Measurements from ENCODE around the gene CCDC154. TPM values are rescaled to one million over a fixed set of nuclear protein-coding genes. Genes with fewer than 3 reads are reported as not detected.

CCDC154 gene
- total and polyA plus RNA-seq, 4 experiments from 2014 or later, result 0.13 to 14.7 (median 12.1) TPM; not detected in 1

DNA sequence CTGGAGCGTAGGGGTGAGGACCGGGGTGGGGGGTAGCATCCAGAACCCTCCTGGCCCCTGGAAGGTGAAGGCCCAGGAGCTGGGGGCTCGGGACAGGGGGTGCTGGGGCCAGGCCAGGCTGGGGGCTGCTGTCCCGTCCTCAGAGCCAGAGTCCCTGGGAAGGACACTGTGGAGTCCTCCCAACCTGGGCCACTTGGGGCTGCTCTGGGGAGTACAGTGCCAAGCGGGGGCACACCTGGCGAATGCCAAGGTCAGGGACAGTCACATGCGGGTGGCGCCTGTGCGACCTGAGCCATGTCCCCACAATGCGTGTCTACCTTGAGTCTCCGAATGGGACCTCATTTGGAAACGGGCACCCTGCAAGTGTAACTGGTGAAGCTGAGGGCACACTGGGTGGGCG is 14.7 kb downstream of the CCDC154 start:
- no peaks in the 10 kb centered on the region for H3K27me3 Mint-ChIP-seq
- H3K36me3 Mint-ChIP-seq, result no peaks in the 10 kb centered on the region
- H3K27me3 ChIP-seq (ENCODE audit: insufficient read depth, low read length), result no peaks in the 10 kb centered on the region
- POLR2A ChIA-PET (ENCODE audit: partially characterized antibody), result interaction anchor here (0.6 to 1.5 kb wide), 3 partner anchors 9 to 249 kb away, joined by 3 to 11 read pairs (median 4); partner anchors contain the start of genes JPT2 and UQCC4
- intact Hi-C loops (cut with micrococcal nuclease), result no loop called here
- no peak overlapping the region for H3K27ac ChIP-seq (ENCODE audit: low read depth, low read length)
- no peaks in the 10 kb centered on the region for H3K4me1 ChIP-seq (ENCODE audit: insufficient read depth, low read length)
- H3K4me1 Mint-ChIP-seq, result no peaks in the 10 kb centered on the region
- no peak for DNase-seq
- H3K27ac Mint-ChIP-seq, result no peak overlapping the region
- no peaks in the 10 kb centered on the region for H3K9me3 ChIP-seq (ENCODE audit: control insufficient read depth in 1 of 2, low read length in 2 of 2)
- no peaks in the 10 kb centered on the region for H3K36me3 ChIP-seq (ENCODE audit: insufficient read depth, low read length)
- H3K4me3 ChIP-seq (ENCODE audit: low read length in 2 of 2), result no peak overlapping the region
- H3K9me3 Mint-ChIP-seq, result no peaks in the 10 kb centered on the region
- no peak overlapping the region for H3K4me3 Mint-ChIP-seq
- CTCF ChIA-PET (ENCODE audit: partially characterized antibody), result no interaction called here

DNA sequence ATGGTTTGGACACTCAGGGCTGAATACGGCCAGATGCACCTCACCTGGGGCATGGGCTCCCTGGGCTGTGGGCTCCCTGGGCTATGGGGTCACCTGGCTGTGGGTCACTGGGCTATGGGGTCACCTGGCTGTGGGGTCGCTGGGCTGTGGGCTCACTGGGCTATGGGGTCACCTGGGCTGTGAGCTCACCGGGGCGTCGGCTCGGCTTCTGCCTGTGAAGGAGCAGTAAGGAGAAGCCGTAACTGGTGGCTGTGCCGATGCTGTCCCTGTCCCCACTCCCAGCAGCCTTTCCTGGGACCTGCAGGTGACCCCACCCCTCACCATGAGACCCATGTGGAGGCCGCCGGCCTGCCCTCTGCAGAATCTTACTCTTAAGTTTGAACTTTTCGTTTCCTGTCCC is 15.3 kb downstream of the CCDC154 start:
- intact Hi-C loops (cut with micrococcal nuclease), result no loop called here
- H3K9me3 ChIP-seq (ENCODE audit: control insufficient read depth in 1 of 2, low read length in 2 of 2), result no peaks in the 10 kb centered on the region
- Mint-ChIP-seq H3K27me3 (no peaks in the 10 kb centered on the region), H3K36me3 (no peaks in the 10 kb centered on the region), H3K4me1 (no peaks in the 10 kb centered on the region), H3K4me3 (no peak overlapping the region), H3K9me3 (no peaks in the 10 kb centered on the region), H3K27ac (peak overlapping the region in 1 of 7 donors; percentile 22)
- H3K4me1 ChIP-seq (ENCODE audit: insufficient read depth, low read length), result no peaks in the 10 kb centered on the region
- ChIA-PET CTCF (ENCODE audit: partially characterized antibody) (interaction anchor here (0.8 kb wide), 1 partner anchor 109 kb away, joined by 3 read pairs; no protein-coding TSS in a partner anchor), POLR2A (ENCODE audit: partially characterized antibody) (interaction anchor here (0.9 to 1.5 kb wide), 2 partner anchors 8 to 249 kb away, joined by 4 to 11 read pairs; partner anchors contain the start of genes JPT2 and UQCC4)
- no peak overlapping the region for H3K27ac ChIP-seq (ENCODE audit: low read depth, low read length)
- no peak overlapping the region for H3K4me3 ChIP-seq (ENCODE audit: low read length in 2 of 2)
- H3K36me3 ChIP-seq (ENCODE audit: insufficient read depth, low read length), result no peaks in the 10 kb centered on the region
- no peak for DNase-seq
- no peaks in the 10 kb centered on the region for H3K27me3 ChIP-seq (ENCODE audit: insufficient read depth, low read length)

DNA sequence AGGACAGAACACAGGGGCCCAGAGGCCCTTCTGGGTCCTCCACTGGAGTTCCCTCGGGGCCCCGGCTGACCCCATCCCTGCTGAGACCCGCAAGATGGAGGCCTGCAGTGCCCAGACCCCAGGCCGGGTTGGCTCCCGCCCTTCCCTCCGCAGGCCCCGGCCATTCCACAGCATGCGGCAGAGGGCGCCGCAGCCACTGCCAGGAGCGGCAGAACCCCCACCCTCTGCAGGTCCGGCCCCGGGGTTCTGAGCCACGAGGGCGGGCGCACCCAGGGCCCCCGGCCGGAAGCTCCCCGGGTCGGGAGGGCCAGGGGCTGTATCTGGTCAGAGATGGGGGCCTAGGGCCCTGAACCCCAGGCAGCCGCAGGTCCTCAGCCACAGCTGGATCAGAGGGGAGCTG is 15.8 kb downstream of the CCDC154 start:
- H3K4me3 ChIP-seq (ENCODE audit: low read length in 2 of 2), result no peak overlapping the region
- DNase-seq, result peak in 2 of 5 donors; percentile 21 to 22
- H3K4me1 ChIP-seq (ENCODE audit: insufficient read depth, low read length), result no peaks in the 10 kb centered on the region
- Mint-ChIP-seq H3K9me3 (no peaks in the 10 kb centered on the region), H3K4me1 (no peaks in the 10 kb centered on the region), H3K27ac (no peak overlapping the region), H3K27me3 (no peaks in the 10 kb centered on the region), H3K36me3 (no peaks in the 10 kb centered on the region), H3K4me3 (no peak overlapping the region)
- intact Hi-C loops (cut with micrococcal nuclease), result no loop called here
- H3K9me3 ChIP-seq (ENCODE audit: control insufficient read depth in 1 of 2, low read length in 2 of 2), result no peaks in the 10 kb centered on the region
- no peak overlapping the region for H3K27ac ChIP-seq (ENCODE audit: low read depth, low read length)
- H3K27me3 ChIP-seq (ENCODE audit: insufficient read depth, low read length), result no peaks in the 10 kb centered on the region
- CTCF ChIA-PET (ENCODE audit: partially characterized antibody), result interaction anchor here (0.8 kb wide), 1 partner anchor 110 kb away, joined by 3 read pairs; no protein-coding TSS in a partner anchor
- no peaks in the 10 kb centered on the region for H3K36me3 ChIP-seq (ENCODE audit: insufficient read depth, low read length)
- POLR2A ChIA-PET (ENCODE audit: partially characterized antibody), result interaction anchor here (1.5 kb wide), 1 partner anchor 8 kb away, joined by 11 read pairs; the partner anchor contains the start of gene UQCC4

DNA sequence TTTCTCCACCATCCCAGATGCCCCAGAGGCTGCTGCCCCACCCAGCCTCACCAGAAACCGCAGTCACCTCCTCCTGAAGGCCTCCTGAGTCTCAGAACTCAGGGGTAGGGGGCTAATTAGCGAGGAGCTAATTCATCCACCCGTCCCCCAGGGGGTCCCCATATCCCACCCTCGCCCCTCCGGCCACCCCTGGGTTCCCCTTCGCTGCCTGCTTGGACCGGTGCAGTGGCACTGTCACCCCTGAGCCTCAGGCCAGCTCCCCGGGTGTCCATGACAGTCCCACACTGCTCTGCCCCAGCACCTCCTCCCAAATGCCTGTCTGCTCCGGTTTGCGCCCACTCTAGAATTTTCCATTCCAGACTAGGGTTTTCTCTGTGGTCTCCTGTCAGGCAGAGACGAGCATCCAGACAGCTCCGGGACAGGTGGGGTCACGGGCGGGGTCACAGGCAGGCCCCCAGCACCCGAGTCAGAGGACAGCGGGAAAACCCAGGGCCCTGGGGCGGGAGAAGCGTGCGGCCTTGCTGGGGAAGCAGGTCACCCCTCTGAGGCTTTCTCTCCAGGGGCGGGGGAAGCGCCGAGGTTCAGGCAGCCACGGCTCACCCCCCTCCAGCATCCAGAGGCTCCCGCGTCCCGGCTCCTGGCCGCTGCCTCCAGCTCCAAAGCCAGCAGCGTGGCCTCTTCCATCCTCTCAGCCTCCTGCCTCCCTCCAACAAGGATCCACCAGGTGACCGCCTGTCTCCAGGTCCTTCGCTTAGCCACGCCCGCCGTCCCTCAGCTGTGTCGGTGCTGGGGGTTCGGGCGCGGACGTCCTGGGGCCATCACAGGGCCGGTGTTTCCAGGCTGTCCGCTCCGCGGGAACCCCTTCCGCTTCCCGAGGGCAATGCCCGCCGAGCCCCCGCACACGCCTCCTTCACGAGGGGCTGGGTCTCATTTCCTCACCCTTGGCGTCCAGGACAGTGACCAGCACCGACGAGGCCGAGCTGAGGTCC is 16.6 kb downstream of the CCDC154 start:
- Mint-ChIP-seq H3K27ac (no peak overlapping the region), H3K9me3 (no peaks in the 10 kb centered on the region), H3K36me3 (no peaks in the 10 kb centered on the region), H3K4me1 (no peaks in the 10 kb centered on the region), H3K27me3 (no peaks in the 10 kb centered on the region), H3K4me3 (no peak overlapping the region)
- Histone ChIP-seq H3K27ac (ENCODE audit: low read depth, low read length) (no peak overlapping the region), H3K27me3 (ENCODE audit: insufficient read depth, low read length) (no peaks in the 10 kb centered on the region), H3K4me1 (ENCODE audit: insufficient read depth, low read length) (no peaks in the 10 kb centered on the region), H3K9me3 (ENCODE audit: control insufficient read depth in 1 of 2, low read length in 2 of 2) (no peaks in the 10 kb centered on the region), H3K4me3 (ENCODE audit: low read length in 2 of 2) (no peak overlapping the region), H3K36me3 (ENCODE audit: insufficient read depth, low read length) (no peaks in the 10 kb centered on the region)
- POLR2A ChIA-PET (ENCODE audit: partially characterized antibody), result no interaction called here
- no peak for DNase-seq
- intact Hi-C loops (cut with micrococcal nuclease), result no loop called here
- CTCF ChIA-PET (ENCODE audit: partially characterized antibody), result interaction anchor here (1.3 kb wide), 1 partner anchor 65 kb away, joined by 3 read pairs; no protein-coding TSS in a partner anchor

DNA sequence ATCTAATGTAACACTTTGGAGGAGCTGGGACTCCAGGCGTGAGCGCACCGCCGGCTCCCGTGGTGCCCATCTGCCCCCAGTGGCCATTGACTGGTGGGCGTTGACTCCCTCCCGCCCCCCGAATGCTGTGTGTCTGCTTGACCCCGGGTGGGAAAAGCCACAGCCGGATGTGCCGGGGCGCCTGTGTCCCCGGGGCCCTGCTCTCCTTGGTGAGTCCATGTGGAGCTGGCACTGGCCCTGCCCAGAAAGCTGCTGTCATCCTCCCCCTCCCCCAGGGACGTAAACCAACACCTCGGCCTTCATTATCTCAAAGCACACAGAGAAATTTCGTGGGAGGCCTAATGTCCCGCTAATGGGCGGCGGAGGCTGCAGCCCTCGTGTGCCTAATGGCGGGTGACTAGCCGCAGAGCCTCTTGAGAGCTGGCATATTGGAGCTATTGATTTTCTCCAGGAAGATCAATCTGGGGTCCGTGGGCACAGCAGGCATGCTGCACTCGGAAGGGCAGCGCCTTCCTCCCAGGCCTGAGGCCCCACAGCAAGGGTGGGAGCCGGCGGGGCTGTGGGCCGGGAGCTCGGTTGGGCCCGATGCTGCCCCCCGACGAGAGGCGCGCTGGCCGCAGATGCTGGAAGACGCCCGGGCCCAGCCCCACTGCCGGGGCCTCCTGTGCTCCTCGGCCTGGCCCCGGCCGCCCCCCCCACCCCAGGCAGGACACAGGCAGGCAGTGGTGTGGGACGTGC is 17.5 kb downstream of the CCDC154 start:
- Histone ChIP-seq H3K27ac (ENCODE audit: low read depth, low read length) (no peak overlapping the region), H3K27me3 (ENCODE audit: insufficient read depth, low read length) (no peaks in the 10 kb centered on the region), H3K4me3 (ENCODE audit: low read length in 2 of 2) (no peak overlapping the region), H3K9me3 (ENCODE audit: control insufficient read depth in 1 of 2, low read length in 2 of 2) (no peaks in the 10 kb centered on the region), H3K36me3 (ENCODE audit: insufficient read depth, low read length) (no peaks in the 10 kb centered on the region), H3K4me1 (ENCODE audit: insufficient read depth, low read length) (no peaks in the 10 kb centered on the region)
- H3K27me3 Mint-ChIP-seq, result no peaks in the 10 kb centered on the region
- H3K9me3 Mint-ChIP-seq, result no peaks in the 10 kb centered on the region
- ChIA-PET CTCF (ENCODE audit: partially characterized antibody) (interaction anchor here (1.3 kb wide), 1 partner anchor 64 kb away, joined by 3 read pairs; no protein-coding TSS in a partner anchor), POLR2A (ENCODE audit: partially characterized antibody) (no interaction called here)
- H3K36me3 Mint-ChIP-seq, result no peaks in the 10 kb centered on the region
- H3K4me1 Mint-ChIP-seq, result peaks cover 0 to 2% (median under 1%) of the 10 kb centered on the region in 4 donors
- intact Hi-C loops (cut with micrococcal nuclease), result no loop called here
- DNase-seq, result no peak
- no peak overlapping the region for H3K4me3 Mint-ChIP-seq
- H3K27ac Mint-ChIP-seq, result no peak overlapping the region

DNA sequence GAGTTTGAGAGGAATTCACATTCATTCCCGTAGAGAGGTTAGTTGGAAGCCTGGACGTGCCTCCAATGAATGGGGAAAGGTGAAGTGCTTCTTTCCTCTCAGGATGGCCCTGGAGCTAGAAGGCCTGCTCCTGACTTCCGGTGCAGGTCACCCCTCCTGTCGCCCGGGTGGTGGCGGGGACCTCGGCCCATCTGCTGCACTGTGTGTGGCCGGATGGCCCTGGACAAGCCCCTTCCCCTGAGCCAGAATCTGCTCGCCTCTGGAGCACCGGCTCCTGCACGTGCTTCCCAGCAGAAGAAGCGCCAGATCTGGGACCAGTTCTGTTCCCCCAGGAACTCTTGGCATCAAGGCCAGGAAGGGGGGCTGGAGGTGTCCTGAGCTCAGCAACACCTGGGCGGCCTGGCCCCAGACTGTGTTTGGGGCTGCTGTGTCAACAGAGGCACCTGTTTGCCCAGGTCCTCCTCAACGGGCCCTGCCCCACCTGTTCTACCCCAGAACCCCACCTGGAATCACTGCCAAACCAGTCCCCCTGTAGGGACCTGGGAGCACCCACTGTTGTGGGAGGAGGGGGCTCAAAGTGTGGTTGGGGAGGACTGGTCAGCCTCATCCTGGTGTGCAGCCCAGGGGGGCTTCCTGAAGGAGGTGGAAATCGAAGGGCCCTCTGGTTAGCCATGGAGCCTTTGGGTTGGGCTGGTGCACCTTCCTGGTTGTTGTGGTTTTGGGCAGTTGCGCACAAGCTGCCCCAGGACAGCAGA is 18.6 kb downstream of the CCDC154 start:
- Histone ChIP-seq H3K27ac (ENCODE audit: low read depth, low read length) (no peak overlapping the region), H3K36me3 (ENCODE audit: insufficient read depth, low read length) (no peaks in the 10 kb centered on the region), H3K27me3 (ENCODE audit: insufficient read depth, low read length) (no peaks in the 10 kb centered on the region), H3K9me3 (ENCODE audit: control insufficient read depth in 1 of 2, low read length in 2 of 2) (no peaks in the 10 kb centered on the region), H3K4me1 (ENCODE audit: insufficient read depth, low read length) (peaks cover 4% of the 10 kb centered on the region), H3K4me3 (ENCODE audit: low read length in 2 of 2) (no peak overlapping the region)
- Mint-ChIP-seq H3K36me3 (peaks cover 0 to 3% of the 10 kb centered on the region in 2 donors), H3K9me3 (no peaks in the 10 kb centered on the region), H3K27me3 (no peaks in the 10 kb centered on the region), H3K4me3 (no peak overlapping the region), H3K4me1 (peaks cover 1 to 8% (median 6%) of the 10 kb centered on the region in 4 donors), H3K27ac (no peak overlapping the region)
- CTCF ChIA-PET (ENCODE audit: partially characterized antibody), result no interaction called here
- DNase-seq, result no peak
- POLR2A ChIA-PET (ENCODE audit: partially characterized antibody), result no interaction called here
- intact Hi-C loops (cut with micrococcal nuclease), result no loop called here

All from CD4-positive, alpha-beta memory T cell (primary cell).